SU-DHL-6 (cell line): Measurements from ENCODE around the gene DIP2C.

Source experiments
- H2AFZ ChIP-seq: fragments of 200-600 bp; sonication (generic); 2 replicates; pipeline ENCODE4 v1.6.1; 2014; ENCODE audit warnings: low read depth, mild to moderate bottlenecking, moderate library complexity, mixed read lengths, antibody characterized with exemption, low read length; ENCODE audit not compliant: severe bottlenecking
- H3F3A ChIP-seq: fragments of 200-600 bp; shearing (Covaris generic); 2 replicates; pipeline ENCODE4 v1.6.0; 2016; ENCODE audit warnings: antibody characterized with exemption, mild to moderate bottlenecking; ENCODE audit not compliant: insufficient read depth
- H3K27ac ChIP-seq: fragments of 200-600 bp; sonication (generic); 2 replicates; pipeline ENCODE4 v1.5.1; 2016; ENCODE audit warnings: low read depth, mild to moderate bottlenecking, low read length, moderate library complexity, mixed read lengths
- H3K27me3 ChIP-seq: fragments of 200-600 bp; sonication (generic), shearing (Covaris generic); 2 replicates; pipeline ENCODE4 v1.6.0; 2014; ENCODE audit warnings: mild to moderate bottlenecking, low read length
- H3K36me3 ChIP-seq: fragments of 200-600 bp; sonication (generic); 2 replicates; pipeline ENCODE4 v1.6.1; 2014; ENCODE audit warnings: mild to moderate bottlenecking, low read length, mixed read lengths
- H3K4me2 ChIP-seq: fragments of 300-600, 200-600 bp; shearing (Covaris generic), sonication (generic); 2 replicates; pipeline ENCODE4 v1.6.0; 2014; ENCODE audit warnings: low read length, low read depth, mild to moderate bottlenecking; ENCODE audit not compliant: poor library complexity, severe bottlenecking
- H3K4me3 ChIP-seq: fragments of 200-600 bp; sonication (generic); 2 replicates; pipeline ENCODE4 v1.5.1; 2014; ENCODE audit warnings: antibody characterized with exemption, low read length, mild to moderate bottlenecking, mixed read lengths; ENCODE audit not compliant: insufficient read depth, poor library complexity, severe bottlenecking
- H3K79me2 ChIP-seq: fragments of 200-600 bp; sonication (generic); 2 replicates; pipeline ENCODE4 v1.6.1; 2014; ENCODE audit warnings: mild to moderate bottlenecking, low read length, moderate library complexity; ENCODE audit not compliant: insufficient read depth
- H3K9ac ChIP-seq: fragments of 200-600 bp; sonication (generic); 2 replicates; pipeline ENCODE4 v1.7.0; 2014; ENCODE audit warnings: mild to moderate bottlenecking, low read length
- H3K9me2 ChIP-seq: fragments of 200-600 bp; sonication (generic); replicated peaks from 2 replicates; pipeline ENCODE4 v1.6.1; 2014; ENCODE audit warnings: low read length; ENCODE audit not compliant: insufficient read depth
- H3K9me3 ChIP-seq: fragments of 200-600 bp; sonication (generic); 2 replicates; pipeline ENCODE4 v1.6.1; 2014; ENCODE audit warnings: low read length, mixed read lengths; ENCODE audit not compliant: insufficient read depth
- H4K20me1 ChIP-seq: fragments of 200-600 bp; sonication (generic); 2 replicates; pipeline ENCODE4 v1.6.1; 2014; ENCODE audit warnings: low read depth, mild to moderate bottlenecking, antibody characterized with exemption, low read length, moderate library complexity, mixed read lengths
- CTCF ChIP-seq: fragments of 200-600 bp; sonication (generic); IDR thresholded peaks from one replicate; pipeline ENCODE4 v1.5.1; 2017; ENCODE audit warnings: antibody characterized with exemption, mild to moderate bottlenecking, low read length, moderate library complexity; ENCODE audit not compliant: insufficient read depth, poor library complexity, severe bottlenecking
- EZH2phosphoT487 ChIP-seq: fragments of 200-600 bp; sonication (generic), shearing (Covaris generic); conservative IDR thresholded peaks from 2 replicates; pipeline ENCODE4 v1.6.1; 2018; ENCODE audit warnings: mild to moderate bottlenecking, antibody characterized with exemption, low read length, moderate library complexity, mixed read lengths

DIP2C gene

GRCh38 chr10:497289-497688 lies 192.2 kb downstream of the DIP2C start:
- Histone ChIP-seq H3K9me2 (no peaks in the 10 kb centered on the region), H3K9ac (no peak overlapping the region), H2AFZ (no peak overlapping the region), H3K27me3 (no peaks in the 10 kb centered on the region), H3K4me3 (no peak overlapping the region), H3K27ac (no peak overlapping the region), H4K20me1 (peaks cover 4% of the 10 kb centered on the region; the same call in 1 of the 2 replicates), H3F3A (no peaks in the 10 kb centered on the region), H3K36me3 (no peaks in the 10 kb centered on the region), H3K4me2 (no peak overlapping the region), H3K9me3 (no peaks in the 10 kb centered on the region), H3K79me2 (peaks cover 35% of the 10 kb centered on the region; the same call in 1 of the 2 replicates)
- TF ChIP-seq CTCF: no peak
- no peak for TF ChIP-seq EZH2phosphoT487

DNA sequence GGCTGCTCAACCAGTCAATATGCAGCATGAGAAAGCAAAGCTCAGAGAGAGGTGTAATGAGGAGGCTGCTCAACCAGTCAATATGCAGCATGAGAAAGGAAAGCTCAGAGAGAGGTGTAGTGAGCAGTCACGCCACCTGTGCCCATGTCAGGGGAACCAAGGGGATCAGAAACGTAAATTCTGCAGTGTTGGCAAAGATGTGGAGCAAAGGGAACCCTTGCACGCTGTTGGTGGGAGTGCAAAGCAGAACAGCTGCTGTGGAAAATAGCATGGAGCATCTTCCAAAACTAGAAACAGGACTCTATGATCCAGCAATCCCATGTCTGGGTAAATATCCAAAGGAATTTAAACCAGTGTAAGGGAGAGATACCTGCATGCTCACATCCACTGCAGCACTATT lies 194.9 kb downstream of the DIP2C start:
- Histone ChIP-seq H3K9me3 (no peaks in the 10 kb centered on the region), H2AFZ (no peak overlapping the region), H3K27ac (no peak overlapping the region), H3K4me3 (no peak overlapping the region), H3K79me2 (peaks cover 17% of the 10 kb centered on the region; the same call in 1 of the 2 replicates), H3F3A (no peaks in the 10 kb centered on the region), H3K36me3 (no peaks in the 10 kb centered on the region), H4K20me1 (no peaks in the 10 kb centered on the region), H3K9me2 (no peaks in the 10 kb centered on the region), H3K27me3 (no peaks in the 10 kb centered on the region), H3K4me2 (no peak overlapping the region), H3K9ac (no peak overlapping the region)
- TF ChIP-seq EZH2phosphoT487 (no peak), CTCF (no peak)

GRCh38 chr10:494149-494542 lies 195.3 kb downstream of the DIP2C start:
- peaks cover 14% of the 10 kb centered on the region; the same call in 1 of the 2 replicates for H3K79me2 ChIP-seq
- TF ChIP-seq CTCF: no peak
- no peak for TF ChIP-seq EZH2phosphoT487
- no peaks in the 10 kb centered on the region for H3F3A ChIP-seq
- no peaks in the 10 kb centered on the region for H4K20me1 ChIP-seq
- H3K9ac ChIP-seq: no peak overlapping the region
- no peaks in the 10 kb centered on the region for H3K36me3 ChIP-seq
- no peak overlapping the region for H3K4me3 ChIP-seq
- no peak overlapping the region for H3K27ac ChIP-seq
- no peaks in the 10 kb centered on the region for H3K27me3 ChIP-seq
- no peak overlapping the region for H2AFZ ChIP-seq
- H3K4me2 ChIP-seq: no peak overlapping the region
- no peaks in the 10 kb centered on the region for H3K9me3 ChIP-seq
- H3K9me2 ChIP-seq: no peaks in the 10 kb centered on the region
